K562 (cell line): ENCODE results near the gene CHRDL1.

ENCODE experiments used
- CEBPG ChIP-seq, 3 experiments: fragments of 200-800 bp in 1 of 3; sonication (Bioruptor generic) in 1 of 3; sonication (generic) in 1 of 3; formaldehyde crosslinking in 1 of 3; IDR thresholded peaks in 2 of 3; conservative IDR thresholded peaks in 1 of 3; 2 replicates each; pipeline versions ENCODE4 v1.6.1 to v1.8.0; 2016 to 2022; ENCODE audit warnings: missing compliant biosample characterization in 2 of 3, missing genetic modification characterization in 2 of 3, mild to moderate bottlenecking in 1 of 3, missing genetic modification reagents in 1 of 3
- MYC ChIP-seq, 2 experiments: fragments of 250-450 bp in 1 of 2; sonication (Bioruptor Pico) in 1 of 2; IDR thresholded peaks; 2 replicates each; pipeline versions ENCODE4 v1.5.1 to v1.6.1; 2012 to 2021; ENCODE audit warnings: low read depth in 2 of 2, borderline replicate concordance in 1 of 2, improper control_type of control experiment in 1 of 2, low read length in 1 of 2, mild to moderate bottlenecking in 1 of 2, moderate library complexity in 1 of 2
- POU5F1 ChIP-seq: fragments of 150-350 bp; IDR thresholded peaks from 2 replicates; pipeline ENCODE4 v1.6.1; 2014; ENCODE audit warnings: borderline replicate concordance, low read length, low read depth, mild to moderate bottlenecking; ENCODE audit not compliant: partially characterized antibody
- ZC3H11A ChIP-seq: IDR thresholded peaks from 2 replicates; pipeline ENCODE4 v1.6.1; 2012; ENCODE audit warnings: low read depth, low read length, improper control_type of control experiment
- ZNF133 ChIP-seq: fragments of 250-450 bp; sonication (Bioruptor Pico); IDR thresholded peaks from 2 replicates; pipeline ENCODE4 v1.4.0; 2020; ENCODE audit warnings: mild to moderate bottlenecking
- TF ChIP-seq, protein P1 (sequence below), 3 experiments: IDR thresholded peaks in 2 of 3; conservative IDR thresholded peaks in 1 of 3; 2 replicates each; pipeline ENCODE4 v1.5.1; 2011 to 2012; ENCODE audit warnings: low read length in 3 of 3, mild to moderate bottlenecking in 3 of 3, control low read depth in 2 of 3, improper control_type of control experiment in 1 of 3, inconsistent platforms in 1 of 3, low read depth in 1 of 3, mixed read lengths in 1 of 3, moderate library complexity in 1 of 3; ENCODE audit not compliant: insufficient read depth in 2 of 3

DNA sequence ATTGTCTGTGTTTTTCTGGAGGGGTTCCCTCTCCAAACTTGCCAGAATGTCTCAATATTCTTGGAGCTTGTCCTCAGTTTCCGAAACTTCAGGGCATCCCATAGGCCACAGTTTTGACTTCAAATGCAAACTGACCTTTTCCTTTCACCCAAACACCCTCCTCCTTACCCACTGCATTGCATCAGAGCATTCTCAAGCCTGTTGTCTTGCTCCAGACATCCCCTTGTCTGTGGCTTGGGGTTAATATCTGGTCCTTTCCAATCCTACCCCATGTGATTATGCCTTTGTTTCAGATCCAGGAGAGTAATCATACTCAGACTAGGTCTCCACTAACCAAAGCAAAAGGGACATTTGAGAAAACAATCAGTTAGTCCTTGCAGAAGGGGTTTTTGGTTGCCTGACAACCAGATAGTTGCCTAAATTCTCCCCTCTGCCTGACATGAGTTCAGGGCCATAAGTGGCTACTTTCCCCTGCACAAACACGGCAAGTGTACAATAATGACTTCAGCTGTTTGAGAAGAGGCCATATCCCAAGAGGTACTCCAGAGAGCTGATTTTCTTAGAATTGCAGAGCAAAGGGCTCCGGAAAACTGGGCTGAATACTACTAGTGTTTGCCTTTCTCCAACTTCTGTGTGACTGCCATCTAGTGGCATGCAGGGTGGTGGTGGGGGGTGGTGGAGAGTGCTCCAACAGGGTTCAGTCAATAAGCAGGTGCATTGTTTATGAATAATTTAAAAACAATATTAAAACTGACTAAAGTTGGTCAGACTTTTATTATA lies 130.2 kb downstream of the CHRDL1 start:
- TF ChIP-seq, protein P1, sequence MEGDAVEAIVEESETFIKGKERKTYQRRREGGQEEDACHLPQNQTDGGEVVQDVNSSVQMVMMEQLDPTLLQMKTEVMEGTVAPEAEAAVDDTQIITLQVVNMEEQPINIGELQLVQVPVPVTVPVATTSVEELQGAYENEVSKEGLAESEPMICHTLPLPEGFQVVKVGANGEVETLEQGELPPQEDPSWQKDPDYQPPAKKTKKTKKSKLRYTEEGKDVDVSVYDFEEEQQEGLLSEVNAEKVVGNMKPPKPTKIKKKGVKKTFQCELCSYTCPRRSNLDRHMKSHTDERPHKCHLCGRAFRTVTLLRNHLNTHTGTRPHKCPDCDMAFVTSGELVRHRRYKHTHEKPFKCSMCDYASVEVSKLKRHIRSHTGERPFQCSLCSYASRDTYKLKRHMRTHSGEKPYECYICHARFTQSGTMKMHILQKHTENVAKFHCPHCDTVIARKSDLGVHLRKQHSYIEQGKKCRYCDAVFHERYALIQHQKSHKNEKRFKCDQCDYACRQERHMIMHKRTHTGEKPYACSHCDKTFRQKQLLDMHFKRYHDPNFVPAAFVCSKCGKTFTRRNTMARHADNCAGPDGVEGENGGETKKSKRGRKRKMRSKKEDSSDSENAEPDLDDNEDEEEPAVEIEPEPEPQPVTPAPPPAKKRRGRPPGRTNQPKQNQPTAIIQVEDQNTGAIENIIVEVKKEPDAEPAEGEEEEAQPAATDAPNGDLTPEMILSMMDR (IDR thresholded peaks at IDR 0.05 in 2 of 3, conservative IDR thresholded peaks at IDR 0.05 in 1 of 3; ENCODE audit: insufficient read depth in 2 of 3, low read depth in 1 of 3, low read length in 3 of 3): peak; percentile 51 to 53 (median 52)
- TF ChIP-seq CEBPG (CRISPR knock-in tag; IDR thresholded peaks at IDR 0.05): no peak
- TF ChIP-seq CEBPG (tag; conservative IDR thresholded peaks at IDR 0.05 in 1 of 2, IDR thresholded peaks at IDR 0.05 in 1 of 2): no peak
- no peak for TF ChIP-seq ZNF133 (CRISPR knock-in tag)
- TF ChIP-seq ZC3H11A: no peak
- no peak for TF ChIP-seq MYC (IDR thresholded peaks at IDR 0.05; ENCODE audit: low read depth, low read length)
- TF ChIP-seq MYC (CRISPR knock-in tag; IDR thresholded peaks at IDR 0.05; ENCODE audit: borderline replicate concordance, low read depth): no peak
- no peak for TF ChIP-seq POU5F1
